DMS53 treated with DMSO at 0.1 percent for 48 hours (cell line): Measurements from ENCODE around the gene TMEM229B.
"Not testable (repeated sequence)": the region's sequence is repeated elsewhere in the genome, so short reads cannot be mapped to it uniquely, and the experiment has no call there.

Source experiments
- DNase-seq: peaks from one replicate; lab custom pipeline; 2025; ENCODE audit not compliant: unreplicated experiment; lab: John Stamatoyannopoulos, UW

Gene TMEM229B

GRCh38 chr14:67457782-67458181, 30.7 kb downstream of the TMEM229B start:
- DNase-seq = peak; percentile 5

- no peak for DNase-seq
Observed at GRCh38 chr14:67456732-67457131, 31.8 kb downstream of the TMEM229B start.

GRCh38 chr14:67453575-67454300, 34.8 kb downstream of the TMEM229B start:
- DNase-seq = no peak

- DNase-seq = not testable (repeated sequence)
Observed at GRCh38 chr14:67451667-67452066, 36.9 kb downstream of the TMEM229B start.

GRCh38 chr14:67449096-67449495, 39.4 kb downstream of the TMEM229B start:
- DNase-seq = no peak

- no peak for DNase-seq
Observed at GRCh38 chr14:67447033-67447381, 41.5 kb downstream of the TMEM229B start.

- DNase-seq = no peak
Observed at GRCh38 chr14:67446371-67447032, 42.0 kb downstream of the TMEM229B start.

- no peak for DNase-seq
Observed at GRCh38 chr14:67444395-67444794, 44.1 kb downstream of the TMEM229B start.

- peak; percentile 82 for DNase-seq
Observed at GRCh38 chr14:67442139-67442906, 46.2 kb downstream of the TMEM229B start.

GRCh38 chr14:67441672-67442071, 46.8 kb downstream of the TMEM229B start:
- no peak for DNase-seq

GRCh38 chr14:67441256-67441655, 47.3 kb downstream of the TMEM229B start:
- no peak for DNase-seq

GRCh38 chr14:67440513-67440912, 48.0 kb downstream of the TMEM229B start:
- DNase-seq = peak; percentile 68

GRCh38 chr14:67438969-67439368, 49.6 kb downstream of the TMEM229B start:
- no peak for DNase-seq

- no peak for DNase-seq
Observed at GRCh38 chr14:67436006-67436866, 52.3 kb downstream of the TMEM229B start.

GRCh38 chr14:67435603-67436002, 52.9 kb downstream of the TMEM229B start:
- no peak for DNase-seq

GRCh38 chr14:67432050-67432564, 56.4 kb downstream of the TMEM229B start:
- no peak for DNase-seq

- DNase-seq = no peak
Observed at GRCh38 chr14:67429510-67430205, 58.9 kb downstream of the TMEM229B start.

- DNase-seq = no peak
Observed at GRCh38 chr14:67428501-67429031, 60.0 kb downstream of the TMEM229B start.

- DNase-seq = peak; percentile 19
Observed at GRCh38 chr14:67426983-67427606, 61.4 kb downstream of the TMEM229B start.
